Cardiac atrium fibroblast (primary cell): ENCODE results near the gene AP4S1. TPM values are rescaled to one million over a fixed set of nuclear protein-coding genes. Genes with fewer than 3 reads are reported as not detected.

Source experiments
- total RNA-seq: library from RNA; depleted of rRNA; stranded (reverse); fragments of >200 nt; gene quantifications from 2 replicates; pipeline ENCODE4 v1.2.3, GENCODE V29; 2015

Gene AP4S1
- total RNA-seq, result 6.9 and 7.6 TPM in 2 replicates

GRCh38 chr14:31025367-31026076 is at the start of gene AP4S1:
AP4S1 (plus strand) TSS chr14:31025649; CDS start chr14:31066197, 40,548 bp downstream.

DNA sequence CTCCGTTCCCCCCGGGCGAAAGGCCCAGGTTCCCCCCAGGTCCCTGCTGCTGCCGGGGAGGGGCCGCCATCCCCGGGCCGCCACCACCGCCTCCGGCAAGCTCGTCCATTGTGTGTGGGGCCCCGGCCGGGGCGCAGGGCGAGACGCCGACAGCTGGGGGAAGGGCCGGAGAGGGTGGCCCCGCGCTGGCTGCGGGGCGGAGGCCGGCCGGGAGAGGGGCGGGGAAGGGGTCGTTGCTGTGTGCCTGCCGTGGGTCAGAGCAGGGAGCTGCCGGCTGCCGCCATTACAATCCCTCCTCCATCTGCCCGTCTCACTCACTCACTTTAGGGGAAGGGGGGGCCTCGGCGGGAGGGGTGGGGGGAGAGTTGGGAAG is 614 bp downstream of the AP4S1 start, which contains the start of gene STRN3:
Gene STRN3 (minus strand): TSS at position 303 of the 373 bp plus-strand sequence. CDS start 194 bp downstream, at position 109.

Other genes starting within 250 kb of the AP4S1 start
- gene COCH, start 151.1 kb upstream of the AP4S1 start, total RNA-seq, result 0.32 and 1.3 TPM in 2 replicates
- 18.2 and 18.5 TPM in 2 replicates for gene STRN3, start 730 bp downstream of the AP4S1 start, total RNA-seq
- gene HECTD1, start 182.1 kb downstream of the AP4S1 start, total RNA-seq, result 84.8 and 106 TPM in 2 replicates